Measurements from ENCODE around the gene GOLM1.

Gene GOLM1

GRCh38 chr9:86082870-86083269 lies 16.5 kb downstream of the GOLM1 start:
- H3K36me3 ChIP-seq (ENCODE audit: control insufficient read depth in 4 of 4, insufficient read depth in 4 of 4, low read length in 3 of 4), result peaks cover 0 to 7% (median 0%) of the 10 kb centered on the region in 4 experiments
- ChIA-PET POLR2A (no interaction called here), CTCF (no interaction called here)
- no peak for DNase-seq
- no peak overlapping the region for H3K4me3 ChIP-seq (ENCODE audit: control insufficient read depth in 1 of 7, extremely low read depth in 1 of 7, insufficient read depth in 4 of 7, low read depth in 2 of 7, low read length in 6 of 7)
- no peak overlapping the region for H3K27ac ChIP-seq (ENCODE audit: insufficient read depth in 1 of 2, low read depth in 1 of 2, low read length in 2 of 2, poor library complexity in 1 of 2, severe bottlenecking in 2 of 2)
- H3K4me1 ChIP-seq (ENCODE audit: control extremely low read depth in 1 of 4, control insufficient read depth in 4 of 4, insufficient read depth in 4 of 4, low read length in 3 of 4), result no peaks in the 10 kb centered on the region
- no peaks in the 10 kb centered on the region for H3K27me3 ChIP-seq (replicated peaks in 2 of 5; ENCODE audit: control insufficient read depth in 4 of 5, insufficient read depth in 5 of 5, low read length in 4 of 5)
- H3K9me3 ChIP-seq (ENCODE audit: control extremely low read depth in 1 of 5, control insufficient read depth in 4 of 5, insufficient read depth in 2 of 5, low read depth in 1 of 5, low read length in 4 of 5), result peaks cover 0 to 1% (median 0%) of the 10 kb centered on the region in 5 experiments

- DNase-seq, result no peak
- POLR2A ChIA-PET, result no interaction called here
- no peak overlapping the region for H3K4me3 ChIP-seq (ENCODE audit: control insufficient read depth in 1 of 7, extremely low read depth in 1 of 7, insufficient read depth in 4 of 7, low read depth in 2 of 7, low read length in 6 of 7)
- peaks cover 0 to 10% (median 0%) of the 10 kb centered on the region in 4 experiments for H3K36me3 ChIP-seq (ENCODE audit: control insufficient read depth in 4 of 4, insufficient read depth in 4 of 4, low read length in 3 of 4)
- no peaks in the 10 kb centered on the region for H3K4me1 ChIP-seq (ENCODE audit: control extremely low read depth in 1 of 4, control insufficient read depth in 4 of 4, insufficient read depth in 4 of 4, low read length in 3 of 4)
- CTCF ChIA-PET, result interaction anchor here (1.6 kb wide), 1 partner anchor 20 kb away, joined by 4 read pairs; no protein-coding TSS in a partner anchor
- WGBS (ENCODE audit: insufficient coverage), result 89% methylated on average over 4 of the region's 5 CpGs
- no peaks in the 10 kb centered on the region for H3K9me3 ChIP-seq (ENCODE audit: control extremely low read depth in 1 of 5, control insufficient read depth in 4 of 5, insufficient read depth in 2 of 5, low read depth in 1 of 5, low read length in 4 of 5)
- no peaks in the 10 kb centered on the region for H3K27me3 ChIP-seq (replicated peaks in 2 of 5; ENCODE audit: control insufficient read depth in 4 of 5, insufficient read depth in 5 of 5, low read length in 4 of 5)
- no peak overlapping the region for H3K27ac ChIP-seq (ENCODE audit: insufficient read depth in 1 of 2, low read depth in 1 of 2, low read length in 2 of 2, poor library complexity in 1 of 2, severe bottlenecking in 2 of 2)
Measured at GRCh38 chr9:86079865-86080469, 19.4 kb downstream of the GOLM1 start.

- no peaks in the 10 kb centered on the region for H3K9me3 ChIP-seq (ENCODE audit: control extremely low read depth in 1 of 5, control insufficient read depth in 4 of 5, insufficient read depth in 2 of 5, low read depth in 1 of 5, low read length in 4 of 5)
- no peaks in the 10 kb centered on the region for H3K27me3 ChIP-seq (replicated peaks in 2 of 5; ENCODE audit: control insufficient read depth in 4 of 5, insufficient read depth in 5 of 5, low read length in 4 of 5)
- peaks cover 0 to 10% (median 0%) of the 10 kb centered on the region in 4 experiments for H3K36me3 ChIP-seq (ENCODE audit: control insufficient read depth in 4 of 4, insufficient read depth in 4 of 4, low read length in 3 of 4)
- ChIA-PET POLR2A (no interaction called here), CTCF (interaction anchor here (1.6 kb wide), 1 partner anchor 21 kb away, joined by 4 read pairs; no protein-coding TSS in a partner anchor)
- 98% methylated on average over 8 of the region's 10 CpGs for WGBS (ENCODE audit: insufficient coverage)
- no peak overlapping the region for H3K27ac ChIP-seq (ENCODE audit: insufficient read depth in 1 of 2, low read depth in 1 of 2, low read length in 2 of 2, poor library complexity in 1 of 2, severe bottlenecking in 2 of 2)
- no peak for DNase-seq
- no peak overlapping the region for H3K4me3 ChIP-seq (ENCODE audit: control insufficient read depth in 1 of 7, extremely low read depth in 1 of 7, insufficient read depth in 4 of 7, low read depth in 2 of 7, low read length in 6 of 7)
- no peaks in the 10 kb centered on the region for H3K4me1 ChIP-seq (ENCODE audit: control extremely low read depth in 1 of 4, control insufficient read depth in 4 of 4, insufficient read depth in 4 of 4, low read length in 3 of 4)
Measured at GRCh38 chr9:86079421-86079831, 19.9 kb downstream of the GOLM1 start.

GRCh38 chr9:86078731-86079130 lies 20.6 kb downstream of the GOLM1 start:
- no peak for DNase-seq
- POLR2A ChIA-PET, result no interaction called here
- Histone ChIP-seq H3K27ac (ENCODE audit: insufficient read depth in 1 of 2, low read depth in 1 of 2, low read length in 2 of 2, poor library complexity in 1 of 2, severe bottlenecking in 2 of 2) (no peak overlapping the region), H3K4me3 (ENCODE audit: control insufficient read depth in 1 of 7, extremely low read depth in 1 of 7, insufficient read depth in 4 of 7, low read depth in 2 of 7, low read length in 6 of 7) (no peak overlapping the region), H3K4me1 (ENCODE audit: control extremely low read depth in 1 of 4, control insufficient read depth in 4 of 4, insufficient read depth in 4 of 4, low read length in 3 of 4) (no peaks in the 10 kb centered on the region), H3K9me3 (ENCODE audit: control extremely low read depth in 1 of 5, control insufficient read depth in 4 of 5, insufficient read depth in 2 of 5, low read depth in 1 of 5, low read length in 4 of 5) (no peaks in the 10 kb centered on the region), H3K36me3 (ENCODE audit: control insufficient read depth in 4 of 4, insufficient read depth in 4 of 4, low read length in 3 of 4) (peaks cover 0 to 10% (median 0%) of the 10 kb centered on the region in 4 experiments), H3K27me3 (replicated peaks in 2 of 5; ENCODE audit: control insufficient read depth in 4 of 5, insufficient read depth in 5 of 5, low read length in 4 of 5) (no peaks in the 10 kb centered on the region)
- no CpG with 5 or more reads among the region's 8 CpGs for WGBS (ENCODE audit: insufficient coverage)
- CTCF ChIA-PET, result no interaction called here

GRCh38 chr9:86077276-86077675 lies 22.1 kb downstream of the GOLM1 start:
- Histone ChIP-seq H3K9me3 (ENCODE audit: control extremely low read depth in 1 of 5, control insufficient read depth in 4 of 5, insufficient read depth in 2 of 5, low read depth in 1 of 5, low read length in 4 of 5) (no peaks in the 10 kb centered on the region), H3K4me3 (ENCODE audit: control insufficient read depth in 1 of 7, extremely low read depth in 1 of 7, insufficient read depth in 4 of 7, low read depth in 2 of 7, low read length in 6 of 7) (no peak overlapping the region), H3K27me3 (replicated peaks in 2 of 5; ENCODE audit: control insufficient read depth in 4 of 5, insufficient read depth in 5 of 5, low read length in 4 of 5) (no peaks in the 10 kb centered on the region), H3K4me1 (ENCODE audit: control extremely low read depth in 1 of 4, control insufficient read depth in 4 of 4, insufficient read depth in 4 of 4, low read length in 3 of 4) (no peaks in the 10 kb centered on the region), H3K36me3 (ENCODE audit: control insufficient read depth in 4 of 4, insufficient read depth in 4 of 4, low read length in 3 of 4) (peaks cover 0 to 13% (median 0%) of the 10 kb centered on the region in 4 experiments), H3K27ac (ENCODE audit: insufficient read depth in 1 of 2, low read depth in 1 of 2, low read length in 2 of 2, poor library complexity in 1 of 2, severe bottlenecking in 2 of 2) (no peak overlapping the region)
- ChIA-PET POLR2A (no interaction called here), CTCF (no interaction called here)
- DNase-seq, result no peak
- WGBS (ENCODE audit: insufficient coverage), result 97% methylated on average over 13 of the region's 13 CpGs

GRCh38 chr9:86075132-86076109 lies 23.9 kb downstream of the GOLM1 start:
- Histone ChIP-seq H3K4me1 (ENCODE audit: control extremely low read depth in 1 of 4, control insufficient read depth in 4 of 4, insufficient read depth in 4 of 4, low read length in 3 of 4) (no peaks in the 10 kb centered on the region), H3K27ac (ENCODE audit: insufficient read depth in 1 of 2, low read depth in 1 of 2, low read length in 2 of 2, poor library complexity in 1 of 2, severe bottlenecking in 2 of 2) (no peak overlapping the region), H3K36me3 (ENCODE audit: control insufficient read depth in 4 of 4, insufficient read depth in 4 of 4, low read length in 3 of 4) (peaks cover 0 to 13% (median 0%) of the 10 kb centered on the region in 4 experiments), H3K9me3 (ENCODE audit: control extremely low read depth in 1 of 5, control insufficient read depth in 4 of 5, insufficient read depth in 2 of 5, low read depth in 1 of 5, low read length in 4 of 5) (no peaks in the 10 kb centered on the region), H3K27me3 (replicated peaks in 2 of 5; ENCODE audit: control insufficient read depth in 4 of 5, insufficient read depth in 5 of 5, low read length in 4 of 5) (no peaks in the 10 kb centered on the region), H3K4me3 (ENCODE audit: control insufficient read depth in 1 of 7, extremely low read depth in 1 of 7, insufficient read depth in 4 of 7, low read depth in 2 of 7, low read length in 6 of 7) (no peak overlapping the region)
- WGBS (ENCODE audit: insufficient coverage), result 98% methylated on average over 8 of the region's 12 CpGs
- DNase-seq, result no peak
- POLR2A ChIA-PET, result no interaction called here
- CTCF ChIA-PET, result no interaction called here

- Histone ChIP-seq H3K27me3 (replicated peaks in 2 of 5; ENCODE audit: control insufficient read depth in 4 of 5, insufficient read depth in 5 of 5, low read length in 4 of 5) (no peaks in the 10 kb centered on the region), H3K9me3 (ENCODE audit: control extremely low read depth in 1 of 5, control insufficient read depth in 4 of 5, insufficient read depth in 2 of 5, low read depth in 1 of 5, low read length in 4 of 5) (no peaks in the 10 kb centered on the region), H3K27ac (ENCODE audit: insufficient read depth in 1 of 2, low read depth in 1 of 2, low read length in 2 of 2, poor library complexity in 1 of 2, severe bottlenecking in 2 of 2) (no peak overlapping the region), H3K36me3 (ENCODE audit: control insufficient read depth in 4 of 4, insufficient read depth in 4 of 4, low read length in 3 of 4) (peaks cover 0 to 13% (median 0%) of the 10 kb centered on the region in 4 experiments), H3K4me3 (ENCODE audit: control insufficient read depth in 1 of 7, extremely low read depth in 1 of 7, insufficient read depth in 4 of 7, low read depth in 2 of 7, low read length in 6 of 7) (no peak overlapping the region), H3K4me1 (ENCODE audit: control extremely low read depth in 1 of 4, control insufficient read depth in 4 of 4, insufficient read depth in 4 of 4, low read length in 3 of 4) (no peaks in the 10 kb centered on the region)
- no peak for DNase-seq
- POLR2A ChIA-PET, result no interaction called here
- no CpG with 5 or more reads among the region's 1 CpG for WGBS (ENCODE audit: insufficient coverage)
- CTCF ChIA-PET, result no interaction called here
Measured at GRCh38 chr9:86073839-86074238, 25.5 kb downstream of the GOLM1 start.

Data from common myeloid progenitor, CD34-positive (primary cell).